GM18526 (cell line): ENCODE results near the gene CNBP.
A peak's percentile ranks its signal among the peaks of the same experiment; 100 is the strongest.

Source experiments
- POLR2A ChIP-seq: IDR thresholded peaks from 3 replicates; pipeline ENCODE4 v1.6.1; 2011; ENCODE audit not compliant: insufficient read length; ENCODE audit errors: extremely low read depth

The CNBP gene

DNA sequence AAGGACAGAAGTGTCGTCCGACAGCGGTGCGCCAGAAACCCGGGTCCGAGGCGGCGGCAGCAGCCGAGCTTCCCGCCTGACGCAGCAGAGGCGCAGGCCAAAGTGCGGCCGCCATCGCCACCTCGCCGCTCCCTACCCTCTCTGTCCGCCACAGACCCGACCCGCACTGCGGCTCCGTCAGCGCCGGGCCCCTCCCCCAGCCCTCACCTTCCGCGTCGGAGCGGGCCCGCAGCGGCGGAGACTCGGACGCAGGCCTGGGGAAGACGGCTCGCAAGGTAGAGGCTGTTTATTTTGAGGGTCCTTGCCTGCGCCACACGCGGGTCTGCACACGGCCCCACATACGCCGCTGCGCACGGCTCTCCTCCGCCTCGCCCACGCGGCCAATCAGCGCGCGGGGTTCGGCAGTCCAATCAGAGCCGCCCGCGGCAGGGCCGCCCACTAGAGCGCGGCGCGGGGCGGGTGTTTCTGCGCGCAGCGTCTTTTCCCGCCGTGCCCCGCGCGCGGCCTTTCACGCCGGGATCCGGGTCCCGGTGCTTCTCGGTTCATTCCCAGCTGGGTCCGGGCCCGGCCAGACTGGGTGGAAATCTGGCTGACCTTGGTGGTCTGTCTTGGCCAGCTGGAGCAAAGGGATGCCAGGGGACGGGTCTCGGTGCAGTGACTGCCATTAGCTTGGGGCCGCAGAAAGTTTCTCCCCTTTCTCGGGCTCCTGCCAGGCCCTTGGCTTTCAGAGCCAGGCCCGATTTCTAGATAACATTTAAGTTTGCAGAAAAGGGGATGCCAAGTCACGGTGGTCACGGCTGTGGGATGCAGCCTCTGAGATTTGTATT lies at the start of gene CNBP:
TSS of gene CNBP (minus strand) at position 328 of the 827 bp plus-strand sequence. CDS start 12,139 bp downstream, outside the sequence.
- TF ChIP-seq POLR2A: peak; percentile 95

DNA sequence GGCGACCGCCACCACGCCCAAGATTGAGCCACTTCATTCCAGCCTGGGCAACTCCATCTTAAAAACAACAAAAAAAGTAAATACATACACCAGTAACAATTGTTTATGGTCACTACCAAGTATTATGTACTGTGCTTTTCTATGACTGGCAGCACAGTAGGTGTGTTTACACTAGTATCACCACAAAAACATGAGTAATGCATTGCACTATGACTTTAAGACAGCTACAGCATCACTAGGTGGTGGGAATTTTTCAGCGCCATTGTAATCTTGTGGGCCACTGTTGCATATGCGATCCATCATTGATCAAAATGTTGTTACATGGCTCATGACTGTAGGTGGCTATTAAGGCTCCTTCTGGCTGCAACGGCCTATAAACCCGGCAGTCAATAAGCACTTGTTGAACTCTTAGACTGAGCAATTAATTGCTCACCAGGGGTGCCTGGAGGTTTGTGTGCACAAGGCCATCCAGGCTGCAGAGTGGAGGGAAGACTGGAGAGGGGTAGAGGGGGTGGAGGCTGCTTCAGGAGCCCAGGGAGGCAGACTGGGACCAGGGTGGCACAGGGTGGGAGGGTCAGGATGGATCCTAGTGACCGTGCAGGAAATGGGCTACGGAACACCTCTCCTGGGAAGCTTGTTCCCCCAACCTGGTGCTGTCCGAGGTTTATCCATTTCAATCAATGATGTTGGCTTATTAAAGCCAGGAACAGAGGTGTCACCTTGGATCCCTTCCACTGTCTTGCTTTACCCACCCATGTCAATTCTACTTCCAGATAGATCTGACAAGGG lies 47.8 kb upstream of the CNBP start:
- TF ChIP-seq POLR2A: no peak

DNA sequence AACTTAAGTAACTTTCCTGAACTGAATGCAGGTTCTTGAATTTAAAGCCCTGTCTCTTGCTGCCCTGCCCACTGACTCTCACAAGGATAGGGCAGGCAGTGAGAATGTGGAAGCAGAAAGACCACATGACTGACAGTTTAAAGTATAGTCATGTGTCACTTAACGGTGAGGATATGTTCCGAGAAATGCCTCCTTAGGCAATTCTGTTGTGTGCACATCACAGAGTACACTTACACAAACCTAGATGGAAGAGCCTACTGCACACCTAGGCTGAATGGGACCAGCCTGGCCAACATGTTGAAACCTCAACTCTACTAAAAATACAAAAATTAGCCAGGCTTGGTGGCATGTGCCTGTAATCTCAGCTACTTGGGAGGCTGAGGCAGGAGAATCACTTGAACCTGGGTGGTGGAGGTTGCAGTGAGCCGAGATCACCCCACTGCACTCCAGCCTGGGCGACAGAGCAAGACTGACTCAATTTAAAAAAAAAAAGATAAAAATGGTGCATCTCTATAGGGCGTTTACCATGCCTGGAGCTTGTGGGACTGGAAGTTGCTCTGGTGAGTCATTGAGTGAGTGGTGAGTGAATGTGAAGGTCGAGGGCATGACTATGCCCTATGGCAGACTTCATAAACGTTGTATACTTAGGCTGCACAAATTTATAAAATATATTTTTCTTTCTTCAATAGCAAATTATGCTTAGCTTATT lies 46.8 kb upstream of the CNBP start:
- no peak for TF ChIP-seq POLR2A

DNA sequence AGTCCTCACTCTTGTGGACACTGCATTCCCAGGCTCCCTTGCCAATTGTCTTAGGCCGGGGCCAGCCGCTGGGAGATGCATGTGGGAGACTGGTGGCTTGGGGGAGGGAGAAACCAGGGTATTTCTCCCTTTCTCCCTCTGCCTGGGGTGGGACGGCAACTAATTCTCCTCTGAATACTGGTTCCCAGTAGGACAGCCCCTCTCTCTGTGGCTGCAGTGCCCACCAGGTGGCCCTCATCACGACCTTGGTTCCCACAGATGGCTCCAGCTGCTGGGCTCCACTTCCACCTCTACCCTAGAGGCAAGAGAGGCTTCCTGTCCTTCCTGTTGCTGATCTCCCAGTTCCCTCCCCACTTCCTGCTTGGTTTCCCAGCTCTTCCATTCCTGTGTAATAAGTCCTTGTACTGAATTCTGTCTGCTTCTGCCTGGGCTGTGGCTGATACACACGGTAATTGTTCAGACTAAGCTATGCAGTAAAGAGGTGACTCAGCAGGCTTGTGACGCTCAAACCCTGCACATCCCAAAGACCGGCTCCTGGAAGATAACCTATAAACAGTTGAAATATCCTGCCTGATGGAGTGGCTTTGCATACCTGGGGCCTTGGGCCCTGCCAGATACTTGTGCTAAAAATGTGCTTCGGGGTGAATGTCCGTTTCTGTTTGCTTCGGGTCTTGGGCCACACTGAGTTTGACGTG lies 45.3 kb upstream of the CNBP start:
- no peak for TF ChIP-seq POLR2A

DNA sequence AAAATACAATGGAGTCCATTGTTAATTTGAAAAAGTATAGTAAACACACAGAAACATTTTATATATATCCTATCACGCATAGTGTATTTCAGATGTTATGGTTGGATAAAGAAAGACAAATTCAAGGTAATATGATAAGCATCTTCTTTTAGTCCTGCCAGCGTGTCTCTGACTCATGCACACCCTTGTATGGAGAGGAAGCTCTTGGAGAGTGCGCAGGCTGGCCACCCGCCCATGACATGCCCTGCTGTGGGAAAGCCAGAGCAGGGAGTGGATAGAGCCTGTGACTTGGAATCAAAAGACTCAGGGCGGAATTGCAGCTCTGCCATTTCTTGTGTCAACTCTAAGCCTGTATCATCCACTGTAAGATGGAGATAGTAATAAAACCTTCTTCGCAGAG lies 42.7 kb upstream of the CNBP start:
- no peak for TF ChIP-seq POLR2A

DNA sequence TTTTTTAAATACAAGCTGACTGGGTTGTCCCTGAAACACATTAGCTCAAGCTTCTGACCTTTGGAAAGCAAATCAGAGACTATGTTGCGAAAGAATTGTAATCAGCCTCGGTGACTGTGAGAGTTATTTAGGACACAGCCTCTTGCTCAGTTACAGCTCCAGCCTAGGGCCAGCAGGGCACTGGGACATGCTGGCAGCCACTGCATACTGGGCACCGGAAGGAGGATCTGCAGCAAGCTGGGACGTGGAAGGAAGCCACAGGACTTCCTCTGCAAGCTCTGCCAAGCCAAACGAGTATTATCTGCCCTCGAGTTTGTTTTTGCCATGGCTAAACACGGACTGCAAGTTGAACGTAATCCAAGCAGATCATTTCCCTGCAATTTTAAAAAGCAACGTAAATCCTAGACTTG lies 41.3 kb upstream of the CNBP start:
- no peak for TF ChIP-seq POLR2A

DNA sequence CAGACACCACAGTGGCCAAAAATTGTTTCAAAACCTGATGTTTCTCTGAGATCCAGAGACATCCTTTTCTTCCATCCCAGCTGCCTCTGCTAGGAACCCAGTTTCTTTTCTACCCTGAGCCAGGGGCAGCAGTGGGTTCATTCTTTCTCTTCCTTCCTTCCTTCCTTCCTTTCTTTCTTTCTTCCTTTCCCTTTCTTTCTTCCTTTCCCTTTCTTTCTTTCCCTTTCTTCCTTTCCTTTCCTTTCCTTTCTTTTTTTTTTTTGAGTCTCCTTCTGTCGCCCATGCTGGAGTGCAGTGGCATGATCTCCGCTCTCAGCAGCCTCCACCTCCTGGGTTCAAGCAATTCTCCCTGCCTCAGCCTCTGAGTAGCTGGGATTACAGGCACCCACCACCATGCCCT lies 35.0 kb upstream of the CNBP start:
- no peak for TF ChIP-seq POLR2A

DNA sequence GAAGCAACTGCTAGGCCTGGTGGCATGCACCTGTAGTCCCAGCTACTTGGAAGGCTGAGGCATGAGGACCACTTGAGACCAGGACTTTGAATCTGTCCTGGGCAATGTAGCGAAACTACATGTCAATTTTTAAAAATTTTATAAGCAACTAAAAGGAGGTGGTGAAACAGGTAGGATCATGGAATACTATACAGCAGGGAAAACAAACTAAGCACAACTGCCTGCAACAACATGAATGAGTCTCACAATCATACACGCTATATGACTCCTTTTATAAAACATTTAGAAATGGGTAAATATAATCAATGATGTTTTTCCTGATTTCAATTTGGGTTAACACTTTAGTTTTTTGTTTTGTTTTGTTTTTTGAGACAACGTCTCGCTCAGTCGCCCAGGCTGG lies 29.5 kb upstream of the CNBP start:
- TF ChIP-seq POLR2A: no peak

DNA sequence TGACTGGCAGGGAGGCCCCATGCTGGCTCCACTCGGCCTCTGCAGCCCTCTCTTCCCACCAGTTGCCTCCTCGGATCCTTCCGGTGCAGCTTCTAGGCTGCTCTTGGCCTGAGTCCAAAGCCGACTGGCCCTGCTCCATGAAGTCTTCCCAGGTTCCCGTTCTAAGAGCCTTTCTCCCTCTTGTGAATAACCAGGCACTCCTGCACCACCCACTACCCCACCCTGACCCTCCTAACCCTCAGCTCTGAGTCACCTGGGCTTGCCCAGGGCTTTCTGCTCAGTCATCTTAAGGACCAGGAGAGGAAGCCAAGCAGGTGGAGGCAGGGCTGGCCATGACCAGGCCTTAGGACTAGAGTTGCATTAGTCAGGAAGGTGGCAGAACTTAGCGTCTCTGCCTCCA lies 28.1 kb upstream of the CNBP start:
- TF ChIP-seq POLR2A: no peak

DNA sequence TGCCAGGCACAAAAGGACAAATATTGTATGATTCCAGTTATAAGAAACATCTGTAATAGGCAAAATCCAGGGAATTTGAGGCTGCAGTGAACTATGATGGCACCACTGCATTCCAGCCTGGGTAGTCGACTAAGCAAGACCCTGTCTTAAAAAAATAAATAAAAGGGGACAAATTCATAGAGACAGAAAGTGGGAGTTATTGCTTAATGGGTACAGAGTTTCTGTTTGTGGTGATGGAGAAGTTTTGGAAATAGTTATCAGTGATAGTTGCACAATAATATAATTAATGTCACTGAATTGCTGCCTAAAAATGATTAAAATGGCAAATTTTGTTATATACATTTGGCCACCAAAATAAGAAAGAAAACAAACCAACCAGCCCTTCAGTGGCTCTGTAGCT lies 27.6 kb upstream of the CNBP start:
- TF ChIP-seq POLR2A: no peak

DNA sequence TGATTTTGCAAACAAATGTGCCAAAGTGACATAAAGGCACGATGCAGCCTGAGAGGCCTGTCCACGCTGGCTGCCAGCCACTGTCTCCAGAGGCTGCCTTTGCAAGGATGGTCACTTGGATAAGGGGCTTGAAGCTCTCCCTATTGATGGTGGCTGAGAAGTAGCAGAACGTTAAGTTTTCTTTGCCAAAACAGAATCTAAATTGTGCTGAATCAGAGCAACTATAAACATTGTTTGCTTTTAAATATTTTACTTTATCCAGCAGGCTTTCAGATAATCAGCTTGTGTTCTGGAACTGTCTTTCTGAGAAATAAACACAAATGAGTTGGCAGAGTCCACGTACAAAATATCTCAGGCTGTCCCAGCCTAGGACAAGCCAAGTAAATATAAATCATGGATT lies 23.8 kb upstream of the CNBP start:
- TF ChIP-seq POLR2A: no peak

DNA sequence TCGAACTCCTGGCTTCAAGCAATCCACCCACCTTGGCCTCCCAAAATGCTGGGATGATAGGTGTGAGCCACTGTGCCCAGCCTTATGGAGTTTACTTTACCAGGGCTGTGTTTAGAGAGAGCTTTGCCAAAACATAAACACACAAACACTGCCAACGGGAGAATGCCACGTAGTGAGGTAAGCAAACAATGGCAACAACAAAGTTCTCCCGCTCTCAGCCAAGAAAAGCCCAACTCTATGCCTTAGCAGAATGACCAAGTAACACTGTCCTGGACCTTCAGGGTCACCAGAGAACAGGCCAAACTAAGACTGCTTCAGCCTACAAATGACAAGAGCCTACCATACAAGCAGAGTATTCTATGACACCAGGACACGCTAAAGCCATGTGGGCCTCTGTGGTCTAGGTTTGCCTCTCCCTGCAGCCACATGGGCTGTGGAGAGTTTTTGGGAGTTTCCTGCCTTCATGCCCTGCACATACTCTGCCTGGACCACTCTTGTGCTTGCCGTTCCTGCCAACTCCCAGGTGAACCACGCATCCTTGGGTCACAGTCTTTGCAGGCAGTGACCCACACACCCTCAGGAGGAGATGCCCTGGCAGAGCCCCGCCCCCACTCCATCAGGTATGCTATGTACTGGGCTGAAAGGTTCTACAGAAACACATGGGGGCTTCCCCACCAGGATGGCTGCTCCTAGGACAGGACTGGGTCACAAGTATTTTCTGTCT lies 21.6 kb upstream of the CNBP start:
- no peak for TF ChIP-seq POLR2A

DNA sequence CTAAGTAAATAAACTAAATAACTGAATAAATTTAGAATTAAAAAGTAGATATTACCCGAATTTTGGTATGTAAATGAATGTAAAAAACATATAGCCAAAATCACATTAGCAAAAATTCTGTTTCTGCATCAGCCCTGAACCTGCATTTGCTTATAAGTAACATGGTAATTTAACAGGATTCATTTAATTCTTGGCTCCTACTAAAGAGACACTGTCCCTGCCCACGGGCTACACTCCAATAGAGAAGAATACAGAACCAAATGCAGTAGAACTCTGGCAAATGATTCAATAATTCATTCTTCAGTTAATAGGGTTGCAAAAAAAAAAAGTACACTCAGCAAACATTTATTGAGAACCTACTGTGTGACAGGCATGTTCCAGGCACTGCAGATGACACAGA lies 20.8 kb upstream of the CNBP start:
- no peak for TF ChIP-seq POLR2A

DNA sequence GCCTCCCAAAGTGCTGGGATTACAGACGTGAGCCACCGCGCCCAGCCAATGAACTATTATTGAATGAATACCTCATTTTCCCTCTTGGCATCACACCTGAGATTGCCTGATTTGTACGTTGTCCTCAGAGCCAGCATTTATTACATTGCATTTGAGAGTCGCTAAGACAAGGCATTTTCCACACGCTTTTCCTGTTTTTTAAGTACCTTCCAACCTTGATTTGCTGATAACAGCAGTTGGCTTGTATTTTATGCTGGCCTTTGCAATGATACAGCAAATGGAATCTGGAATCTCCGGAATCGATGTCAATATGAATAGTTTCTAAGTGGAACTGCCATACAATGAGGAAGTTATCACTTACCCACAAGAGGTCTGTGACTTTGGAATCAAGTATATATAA lies 15.7 kb upstream of the CNBP start:
- no peak for TF ChIP-seq POLR2A
